Measurements from ENCODE around the gene EXOC6B. TPM values are rescaled to one million over a fixed set of nuclear protein-coding genes. Genes with fewer than 3 reads are reported as not detected.

EXOC6B gene
- polyA plus RNA-seq, 1 donor, result 9.6 TPM

DNA sequence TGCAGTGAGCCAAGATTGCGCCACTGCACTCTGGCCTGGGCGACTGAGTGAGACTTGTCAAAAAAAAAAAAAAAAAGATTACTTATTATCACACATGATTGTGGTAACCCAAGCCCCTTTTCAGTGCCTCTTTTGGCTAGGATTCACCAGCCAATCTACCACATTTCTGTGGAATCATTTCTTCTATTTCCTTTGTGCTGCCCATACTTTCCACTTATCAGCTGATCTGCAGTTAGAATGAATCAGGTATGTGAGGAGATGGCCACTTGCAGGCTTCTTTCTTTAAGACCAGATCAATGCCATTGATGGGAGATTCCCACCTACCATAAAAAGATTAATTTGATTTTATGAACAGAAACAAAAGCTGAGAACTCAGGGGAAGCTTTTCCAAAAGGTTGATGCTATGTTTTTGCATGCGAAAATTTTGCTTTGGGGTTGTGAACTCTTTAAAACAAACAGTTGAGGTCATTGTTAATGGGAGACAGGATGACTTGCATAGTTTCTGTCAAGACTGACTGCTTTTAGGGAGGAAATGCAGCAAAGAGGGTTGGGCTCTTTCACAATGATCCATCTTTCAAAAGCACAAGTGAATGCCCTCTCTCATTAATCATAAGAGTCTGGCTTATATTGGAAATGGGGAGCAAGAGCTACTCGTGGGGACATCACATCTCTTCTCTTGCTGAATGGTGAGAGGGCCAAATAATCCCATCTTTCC lies 611.2 kb downstream of the EXOC6B start:
- no peak for DNase-seq (ENCODE audit: low read depth)

DNA sequence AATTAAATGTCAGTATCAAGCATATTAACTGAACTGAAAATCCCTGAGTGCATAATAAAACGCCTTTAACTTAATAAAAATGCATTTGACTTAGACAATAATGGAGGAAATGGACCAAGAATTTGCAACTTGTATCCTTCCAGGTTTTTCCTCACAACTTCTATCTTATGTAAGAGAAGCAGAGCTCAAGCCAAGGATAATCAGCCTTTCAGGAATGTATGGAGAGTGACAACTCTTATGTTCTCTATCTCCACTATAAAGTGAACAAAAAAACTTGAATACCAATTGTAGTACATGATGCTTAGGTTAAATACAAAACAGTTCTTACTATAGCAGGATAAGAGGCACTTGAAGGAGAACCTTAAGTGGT lies 613.4 kb downstream of the EXOC6B start:
- no peak for DNase-seq (ENCODE audit: low read depth)

DNA sequence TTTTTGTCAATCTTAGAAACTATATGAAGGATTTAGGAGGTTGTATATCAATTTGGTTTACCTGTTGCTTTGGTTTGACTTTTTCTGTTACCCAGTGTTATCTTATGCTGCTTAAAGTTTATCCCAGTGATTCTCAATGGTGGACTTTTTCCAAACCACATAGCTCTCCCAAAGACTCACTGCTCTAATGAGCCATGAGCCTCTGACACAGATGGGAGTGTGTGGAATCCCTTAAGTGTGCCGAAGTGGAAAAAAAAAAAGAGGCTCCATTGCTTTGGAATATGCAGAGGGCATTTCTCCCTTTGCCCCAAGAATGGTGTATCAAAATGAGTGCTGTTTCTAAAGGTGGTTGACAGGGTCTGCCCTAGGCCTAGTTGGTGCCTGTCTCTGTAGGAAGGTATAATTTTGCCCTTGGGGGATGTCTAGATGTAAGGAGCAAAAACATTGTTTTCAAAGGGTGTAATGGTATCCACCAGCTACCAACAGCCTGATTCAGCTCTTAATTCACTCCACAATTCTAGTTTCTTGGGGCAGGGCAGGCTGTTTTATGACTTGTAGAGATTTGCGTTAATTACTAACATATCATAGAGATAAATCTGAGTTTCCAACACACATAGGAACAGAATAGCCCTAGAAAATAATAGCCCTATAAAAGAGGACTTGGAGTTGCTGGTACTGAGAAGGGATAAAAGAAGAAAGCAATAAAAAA lies 613.9 kb downstream of the EXOC6B start:
- DNase-seq (ENCODE audit: low read depth), result no peak

DNA sequence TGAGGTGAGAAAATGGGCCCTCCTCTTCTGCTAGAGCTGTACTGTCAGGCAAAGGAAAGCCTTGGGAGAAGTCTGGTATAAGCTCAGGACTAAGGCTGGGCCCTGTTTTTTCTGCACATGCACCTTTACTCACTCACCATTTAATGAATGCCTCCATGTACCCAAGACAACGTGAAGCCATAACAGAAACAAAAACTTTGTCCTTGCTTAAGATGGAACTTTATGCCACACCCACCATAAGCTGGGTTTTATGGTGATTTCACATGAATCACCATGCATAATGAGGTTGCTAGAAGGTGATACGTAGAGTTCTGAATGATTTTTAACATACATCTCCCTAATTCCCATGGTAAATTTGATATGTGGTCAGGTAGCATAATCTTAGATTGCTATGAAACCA lies 614.5 kb downstream of the EXOC6B start:
- no peak for DNase-seq (ENCODE audit: low read depth)

DNA sequence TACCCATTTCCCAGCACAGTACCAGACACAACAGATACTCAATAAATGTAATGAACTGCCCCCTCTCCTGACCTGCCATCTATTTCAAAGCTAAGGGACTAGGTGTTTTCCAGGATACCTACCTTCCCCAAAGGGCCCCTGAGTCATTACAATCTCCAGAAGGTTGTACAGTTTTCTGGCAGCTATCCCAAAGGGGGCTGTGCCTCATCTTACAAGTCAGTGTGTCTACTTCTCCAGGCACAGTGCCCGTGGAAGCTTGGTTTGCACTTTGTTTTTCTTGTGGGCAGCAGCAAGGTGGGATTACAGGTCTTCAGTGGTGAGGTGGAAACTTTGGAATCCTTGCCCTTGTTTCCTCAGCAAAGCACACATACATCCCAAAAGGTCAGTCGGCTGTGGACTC lies 615.4 kb downstream of the EXOC6B start:
- DNase-seq (ENCODE audit: low read depth), result no peak

DNA sequence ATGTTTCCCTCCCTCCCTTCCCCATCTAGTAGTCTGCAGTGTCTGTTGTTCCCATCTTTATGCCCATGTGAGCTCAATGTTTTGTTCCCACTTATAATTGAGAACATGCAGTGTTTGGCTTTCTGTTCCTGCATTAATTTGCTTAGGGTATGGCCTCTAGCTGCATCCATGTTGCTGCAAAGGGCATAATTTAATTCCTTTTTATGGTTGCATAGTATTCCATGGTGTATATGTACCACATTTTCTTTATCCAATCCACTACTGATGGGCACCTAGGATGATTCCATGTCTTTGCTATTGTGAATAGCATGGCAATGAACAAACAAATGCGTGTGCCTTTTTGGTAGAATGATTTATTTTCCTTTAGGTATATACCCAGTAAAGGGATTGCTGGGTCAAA lies 617.6 kb downstream of the EXOC6B start:
- DNase-seq (ENCODE audit: low read depth), result no peak

DNA sequence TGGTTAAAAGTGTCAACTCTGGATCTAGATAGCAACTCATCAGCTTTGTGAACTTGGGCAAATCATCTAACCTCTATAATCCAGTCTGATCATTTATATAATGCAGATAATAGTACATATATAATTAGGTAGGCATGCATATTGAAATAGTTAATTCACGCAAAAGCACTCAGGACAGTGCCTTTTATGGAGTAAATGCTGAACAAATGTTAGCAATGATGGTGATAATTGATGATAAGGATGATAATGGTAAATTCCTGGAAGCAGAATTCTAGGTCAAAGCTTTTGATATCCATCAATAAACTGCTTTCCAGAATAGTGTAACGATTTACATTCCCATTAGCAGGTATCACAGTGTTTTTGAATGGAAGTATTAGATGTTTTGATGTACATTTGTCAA lies 618.5 kb downstream of the EXOC6B start:
- DNase-seq (ENCODE audit: low read depth), result no peak

DNA sequence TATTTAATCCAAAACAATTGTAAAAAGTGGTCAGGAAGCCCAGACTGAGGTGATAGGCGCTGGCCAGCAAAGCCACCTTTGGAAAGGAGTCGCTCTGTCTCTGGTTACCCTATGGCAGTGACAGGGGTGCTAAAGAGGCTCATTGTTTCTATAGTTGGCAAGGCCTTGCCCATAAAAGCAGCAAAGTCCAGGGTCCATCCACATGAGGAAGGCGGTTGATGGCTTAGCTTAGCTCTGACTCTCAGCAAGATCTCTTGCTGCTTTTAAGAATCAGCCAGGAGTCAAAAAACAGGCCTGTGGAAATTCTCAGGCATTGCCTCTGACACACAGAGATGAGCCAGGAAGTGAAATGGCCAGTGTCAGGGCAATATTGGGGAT lies 620.3 kb downstream of the EXOC6B start:
- DNase-seq (ENCODE audit: low read depth), result no peak

DNA sequence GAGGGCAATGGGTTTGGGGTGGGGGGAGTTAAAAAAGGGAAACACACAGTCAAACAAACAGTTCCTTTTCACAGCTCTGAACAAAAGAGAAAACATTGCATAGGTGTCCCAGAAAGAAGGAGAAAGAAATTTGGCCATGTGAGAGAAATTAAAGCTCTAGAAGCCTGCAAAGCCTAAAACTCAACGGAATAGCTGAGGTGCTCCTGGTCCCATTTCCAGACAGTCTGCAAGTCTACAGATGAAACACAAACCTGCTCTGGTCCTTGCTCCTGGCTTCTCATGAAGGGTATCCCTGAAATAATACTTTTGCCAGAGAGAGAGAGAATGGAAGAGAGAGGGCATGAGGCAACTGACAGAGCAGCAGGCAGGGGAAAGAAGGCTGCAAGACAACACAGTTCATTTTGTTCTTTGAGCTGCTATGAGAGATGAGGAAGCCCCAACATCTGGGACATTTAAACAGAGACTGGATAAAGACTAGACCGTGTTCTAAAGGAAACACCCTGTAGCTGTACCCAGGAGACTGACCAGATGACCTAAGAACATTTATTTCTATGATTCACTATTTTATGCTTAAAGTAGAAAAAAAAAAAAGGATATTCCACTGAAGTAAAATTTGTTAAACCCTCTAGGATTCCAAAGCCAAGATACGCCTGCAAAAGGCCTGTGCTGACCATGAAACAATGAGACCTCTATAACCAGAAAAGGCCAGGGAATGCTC lies 620.9 kb downstream of the EXOC6B start:
- peak; percentile 75 for DNase-seq (ENCODE audit: low read depth)

DNA sequence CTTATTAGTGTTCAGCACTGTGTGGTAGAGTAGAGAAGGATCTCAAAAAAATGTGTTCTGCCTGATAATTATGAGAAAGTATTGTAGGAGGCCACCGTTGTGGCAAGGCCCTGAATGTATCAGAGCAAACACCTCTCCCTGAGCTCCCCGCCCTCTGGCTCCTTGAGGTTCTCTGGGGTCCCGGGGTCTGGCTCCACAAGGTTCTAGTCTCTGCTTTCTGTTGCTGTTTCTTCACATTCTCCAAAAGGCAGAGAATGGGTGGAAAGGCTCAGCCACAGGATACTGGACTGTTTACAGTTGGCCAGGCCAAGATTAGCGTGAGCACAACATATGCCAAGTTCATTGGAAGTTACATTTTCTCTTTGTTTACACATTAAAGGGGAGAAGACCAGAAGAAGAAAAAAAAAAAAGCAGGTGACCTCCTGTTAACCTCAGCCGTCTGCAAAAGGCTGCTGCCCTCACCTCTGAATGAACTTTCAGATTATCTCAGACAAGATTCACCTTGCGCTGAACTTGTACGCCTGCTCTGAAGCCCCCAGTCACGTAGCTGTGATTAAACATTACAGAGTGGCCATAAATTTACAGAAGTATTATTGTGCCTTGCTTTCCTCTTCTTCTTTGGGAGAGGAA lies 621.6 kb downstream of the EXOC6B start:
- DNase-seq (ENCODE audit: low read depth), result no peak

DNA sequence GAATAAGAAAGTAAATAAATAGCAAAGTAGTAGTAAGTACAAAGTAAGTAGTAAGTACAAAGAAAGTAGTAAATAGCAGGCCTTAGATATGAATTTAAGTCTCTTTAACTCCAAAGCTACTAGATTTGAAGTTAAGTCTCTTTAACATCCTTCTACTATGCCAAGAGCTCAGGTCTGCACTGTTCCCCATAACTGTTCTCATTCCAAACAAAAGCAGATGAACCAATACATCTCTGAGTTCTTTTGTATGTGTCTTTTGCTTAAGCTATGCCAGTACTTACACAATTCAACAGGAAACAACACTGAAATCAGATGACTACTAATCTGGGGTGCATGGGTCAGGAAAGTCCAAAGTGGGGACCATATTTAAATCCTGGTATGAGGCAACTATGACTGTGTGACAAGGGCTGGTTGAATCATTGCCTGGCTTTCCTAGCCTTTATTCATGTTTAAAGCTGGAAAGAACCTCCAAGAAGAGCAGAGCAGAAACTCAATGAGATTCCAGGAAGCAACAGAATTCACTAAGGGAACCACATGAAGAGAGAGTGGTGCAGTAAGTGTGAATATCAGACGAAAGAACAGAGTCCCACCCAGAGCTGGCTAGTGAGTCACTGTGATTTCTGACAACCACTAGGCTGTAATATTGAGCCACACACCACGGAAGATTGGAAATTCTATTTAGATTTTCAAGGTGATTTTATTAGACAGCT lies 627.1 kb downstream of the EXOC6B start:
- no peak for DNase-seq (ENCODE audit: low read depth)

DNA sequence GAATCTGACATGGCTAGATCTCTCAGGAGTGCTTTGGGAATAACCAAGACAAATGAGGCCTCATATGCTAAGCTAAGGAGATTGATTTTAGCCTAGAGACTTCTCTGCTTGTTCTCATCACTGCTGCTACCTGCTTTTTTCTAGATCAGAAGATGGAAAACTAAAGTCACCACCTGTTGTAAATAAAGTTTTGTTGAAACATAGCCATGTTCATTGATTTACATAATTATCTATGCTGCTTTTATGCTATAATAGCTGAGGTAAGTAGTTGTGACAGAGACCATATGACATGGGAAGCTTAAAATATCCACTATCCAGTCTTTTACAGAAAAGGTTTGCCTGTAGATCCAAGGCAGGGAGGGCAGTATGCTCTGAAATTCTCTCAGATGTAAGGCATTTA lies 632.1 kb downstream of the EXOC6B start:
- DNase-seq (ENCODE audit: low read depth), result no peak

DNA sequence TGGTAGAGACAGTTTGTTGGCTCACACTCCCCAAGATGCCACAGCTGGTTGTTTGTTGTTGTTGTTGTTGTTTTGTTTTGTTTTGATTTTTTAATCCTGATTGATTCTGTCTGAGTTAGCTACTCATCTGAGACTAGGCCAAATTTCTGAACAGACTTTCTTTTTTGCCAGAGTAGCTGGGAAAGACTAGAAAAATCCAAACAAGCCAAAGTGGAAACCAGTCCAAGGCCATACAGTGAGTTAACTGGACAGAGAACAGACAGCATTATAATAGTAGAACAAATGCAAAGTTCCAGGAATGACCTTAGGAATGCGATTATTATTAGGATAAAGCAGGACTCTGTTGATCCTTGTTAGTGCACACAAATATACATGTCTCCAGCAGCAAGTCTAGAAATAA lies 634.4 kb downstream of the EXOC6B start:
- no peak for DNase-seq (ENCODE audit: low read depth)

DNA sequence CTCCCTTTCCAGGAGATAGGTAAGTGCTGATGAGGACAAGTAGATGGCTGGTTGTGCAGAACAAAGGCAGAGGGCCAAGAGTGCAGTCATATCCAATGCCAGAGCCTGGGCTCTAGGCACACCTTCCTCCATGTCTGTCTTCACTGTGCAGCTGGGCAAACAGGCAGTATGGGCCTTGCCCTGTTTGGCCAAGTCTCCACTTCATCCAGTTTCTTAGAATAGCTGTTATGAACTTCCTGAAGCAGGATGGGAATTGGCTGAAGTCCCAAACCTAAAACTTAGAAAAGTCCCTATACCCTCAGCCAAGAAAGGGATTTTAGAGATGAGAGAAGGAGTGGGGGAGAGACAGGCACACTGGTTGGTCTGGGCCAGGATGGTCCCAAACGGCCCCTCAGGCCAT lies 640.6 kb downstream of the EXOC6B start:
- no peak for DNase-seq (ENCODE audit: low read depth)

DNA sequence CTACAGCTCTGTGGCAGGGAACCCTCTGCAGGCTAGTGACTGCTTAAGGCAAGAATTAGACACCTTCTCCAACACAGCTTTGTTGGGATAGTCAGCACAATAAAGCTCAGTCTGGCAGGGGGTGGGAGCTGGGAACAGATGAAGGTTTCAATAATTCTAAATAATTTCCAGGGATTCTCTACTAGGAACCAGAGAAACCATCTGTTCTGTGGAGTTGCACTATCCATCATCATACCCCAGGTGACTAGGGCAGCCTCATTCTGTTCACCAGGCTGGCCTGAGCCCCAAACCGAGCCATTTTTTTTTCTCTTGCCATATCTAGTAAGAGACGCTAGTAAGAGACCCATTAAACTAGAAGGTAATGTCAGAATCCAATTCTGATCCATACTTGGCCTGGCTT lies 642.4 kb downstream of the EXOC6B start:
- DNase-seq (ENCODE audit: low read depth), result no peak

DNA sequence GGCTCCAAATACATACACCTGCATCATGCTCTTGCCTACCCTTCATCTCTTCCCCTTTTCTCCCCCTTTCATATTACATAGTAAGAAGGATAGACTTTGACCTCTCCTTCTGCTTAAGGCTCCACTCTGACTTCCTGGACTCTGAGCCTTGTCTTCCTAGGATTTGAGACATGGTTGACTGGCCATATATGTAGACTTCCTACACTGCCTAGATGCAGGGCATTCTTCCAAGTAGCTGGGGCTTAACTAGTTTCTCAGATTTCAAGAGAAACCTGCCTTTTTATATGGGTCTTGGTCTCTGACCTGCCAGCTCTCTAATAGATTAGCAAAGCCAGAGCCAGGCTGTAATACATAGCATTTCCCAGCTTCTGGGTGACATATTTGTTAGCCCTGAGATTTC lies 642.8 kb downstream of the EXOC6B start:
- no peak for DNase-seq (ENCODE audit: low read depth)

DNA sequence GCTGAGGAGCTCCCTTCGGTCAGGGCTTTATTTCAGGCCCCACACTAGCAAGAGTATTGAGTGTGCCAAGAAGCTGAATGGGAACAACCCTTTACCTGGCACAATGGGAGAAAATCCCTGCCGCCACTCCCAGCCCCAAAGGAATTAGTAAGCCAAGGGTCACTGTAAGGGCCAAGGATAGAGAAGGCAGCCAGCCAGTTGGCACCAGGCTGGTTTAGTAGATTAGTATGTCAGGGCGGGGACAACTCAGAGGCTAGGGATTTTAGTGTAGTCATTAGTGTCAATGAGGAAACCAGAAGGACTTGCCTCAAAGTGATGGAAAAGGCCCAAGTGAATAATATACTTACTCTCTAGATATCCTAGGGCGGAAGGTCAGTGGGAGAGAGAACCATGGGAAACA lies 643.3 kb downstream of the EXOC6B start:
- no peak for DNase-seq (ENCODE audit: low read depth)

DNA sequence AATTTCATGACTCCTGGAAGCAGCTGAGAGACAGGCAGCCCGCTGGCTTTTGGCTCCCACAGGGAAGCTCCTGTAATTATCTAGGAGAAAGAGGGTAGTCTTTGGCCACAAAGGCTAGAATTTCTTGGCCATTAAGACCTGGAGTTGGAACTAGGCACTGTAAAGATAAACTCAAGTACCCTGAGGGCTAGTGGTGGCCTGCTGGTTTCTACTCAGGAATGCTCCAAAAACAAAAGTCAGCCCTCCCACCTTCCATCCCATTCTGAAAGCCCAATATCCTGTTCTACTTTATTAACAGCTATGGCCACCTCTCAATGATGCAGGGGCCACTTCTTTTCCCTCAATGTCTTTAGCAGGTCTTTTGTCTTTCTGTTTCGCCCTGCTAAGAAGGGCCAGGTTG lies 644.2 kb downstream of the EXOC6B start:
- no peak for DNase-seq (ENCODE audit: low read depth)

DNA sequence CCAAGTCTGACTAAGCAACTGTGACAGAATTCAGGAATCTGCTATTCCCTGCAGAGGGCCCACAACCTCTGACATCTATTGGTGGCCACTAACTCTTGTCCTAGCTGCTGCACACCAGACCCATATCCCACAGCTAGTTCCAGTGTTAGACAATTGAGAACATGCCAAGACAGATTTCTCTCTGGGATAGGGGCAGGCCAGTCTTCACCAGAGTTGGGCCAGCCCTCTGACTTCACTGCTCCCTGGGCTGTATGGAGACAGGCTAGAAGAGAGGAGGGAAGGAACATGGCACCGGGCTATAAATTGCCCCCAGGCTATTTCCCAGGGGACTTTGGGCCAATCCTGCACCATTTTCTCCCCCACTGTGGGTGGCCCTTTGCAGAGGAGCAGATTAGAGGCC lies 645.5 kb downstream of the EXOC6B start:
- DNase-seq (ENCODE audit: low read depth), result no peak

DNA sequence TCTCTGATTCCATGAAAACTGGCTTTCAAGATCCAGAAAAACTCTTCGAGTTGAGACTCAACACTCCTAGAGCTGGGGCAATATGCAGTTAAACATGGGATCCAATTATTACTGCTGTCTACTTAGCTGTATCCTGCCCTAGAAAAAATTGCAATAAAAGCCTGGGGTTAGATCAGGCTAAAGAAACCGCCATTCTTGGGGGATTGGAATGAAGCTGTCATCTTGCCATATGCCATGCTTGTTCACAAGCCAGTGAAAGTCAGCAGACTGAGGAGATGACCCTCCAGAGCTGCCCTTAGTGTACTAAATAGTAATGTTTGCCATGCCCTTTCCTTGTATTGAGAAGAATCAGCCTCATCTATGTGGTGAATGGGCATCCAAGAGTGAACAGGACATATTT lies 647.3 kb downstream of the EXOC6B start:
- no peak for DNase-seq (ENCODE audit: low read depth)

DNA sequence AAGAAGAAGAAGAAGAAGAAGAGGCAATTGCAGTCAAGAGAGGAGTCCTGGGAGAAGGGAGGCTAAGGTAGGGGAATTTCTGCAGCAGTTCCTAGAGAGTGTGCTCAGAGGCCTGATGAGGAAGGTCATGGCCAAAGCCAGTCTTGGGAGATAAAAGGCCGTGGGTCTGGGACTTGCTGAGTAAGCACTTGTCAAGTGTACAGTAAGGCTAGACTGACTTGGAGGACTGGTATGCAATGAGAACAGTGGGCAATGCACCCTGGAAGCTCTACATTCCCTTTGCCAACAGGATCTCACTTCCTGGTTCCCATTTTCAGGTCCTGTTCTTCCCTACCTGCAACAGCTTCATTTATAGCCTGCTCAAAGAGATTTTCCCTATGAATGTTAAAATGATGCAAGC lies 649.6 kb downstream of the EXOC6B start:
- DNase-seq (ENCODE audit: low read depth), result no peak

DNA sequence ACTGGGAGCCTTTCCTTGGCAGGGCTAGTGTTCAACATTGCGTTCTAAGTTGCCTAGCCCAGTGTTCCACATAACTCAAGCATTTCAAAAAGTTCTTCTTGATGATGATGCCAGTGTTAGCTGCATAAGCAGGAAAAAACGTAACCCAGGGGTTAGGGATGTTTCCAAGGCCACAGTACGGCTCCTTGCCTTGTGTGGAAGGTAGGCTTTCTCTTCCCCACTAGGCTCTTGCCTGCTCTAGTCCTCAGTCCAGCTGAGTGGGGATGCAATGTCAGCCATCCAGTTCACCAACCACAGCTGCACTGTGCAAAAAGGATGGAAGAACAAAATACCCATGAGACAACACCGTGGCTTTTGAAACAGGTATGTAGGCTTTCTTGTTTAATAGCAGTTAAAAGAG lies 650.2 kb downstream of the EXOC6B start:
- no peak for DNase-seq (ENCODE audit: low read depth)

Data from forelimb muscle (tissue), 1 donor.